Lower leg skin (tissue), 3 donors: ENCODE data around the gene PARP14.

Experiments used
- POLR2A ChIP-seq, 2 donors: fragments of 450-650 bp; IDR thresholded peaks; one replicate each; pipeline ENCODE4 v1.6.1; 2016 to 2017; ENCODE audit warnings: antibody characterized with exemption in 2 of 2, mild to moderate bottlenecking in 1 of 2, moderate library complexity in 1 of 2
- TF ChIP-seq, protein P1 (sequence below), 3 donors: fragments of 450-650 bp; IDR thresholded peaks; one replicate each; pipeline ENCODE4 v1.5.1; 2016; ENCODE audit warnings: antibody characterized with exemption in 3 of 3, mild to moderate bottlenecking in 3 of 3, moderate library complexity in 2 of 3

DNA sequence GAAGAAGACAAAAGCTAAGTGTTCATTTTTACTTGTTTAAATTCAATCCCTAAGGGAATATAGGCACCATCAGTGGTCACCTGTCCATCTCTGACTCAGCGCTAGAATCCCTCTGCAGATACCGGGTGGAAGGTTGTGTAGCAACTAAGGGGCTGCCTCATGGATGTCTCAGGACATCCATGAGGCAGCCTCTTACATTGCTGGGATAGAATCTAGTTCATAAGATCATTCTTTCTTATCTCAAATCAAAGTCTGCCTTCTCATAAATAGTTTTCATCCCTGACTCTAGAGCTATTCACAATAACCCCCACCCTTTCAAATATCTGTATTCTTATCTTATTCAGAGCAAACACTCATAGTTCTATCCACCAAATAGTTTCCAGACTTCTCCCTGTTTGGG is 74.9 kb downstream of the PARP14 start:
- TF ChIP-seq, protein P1, sequence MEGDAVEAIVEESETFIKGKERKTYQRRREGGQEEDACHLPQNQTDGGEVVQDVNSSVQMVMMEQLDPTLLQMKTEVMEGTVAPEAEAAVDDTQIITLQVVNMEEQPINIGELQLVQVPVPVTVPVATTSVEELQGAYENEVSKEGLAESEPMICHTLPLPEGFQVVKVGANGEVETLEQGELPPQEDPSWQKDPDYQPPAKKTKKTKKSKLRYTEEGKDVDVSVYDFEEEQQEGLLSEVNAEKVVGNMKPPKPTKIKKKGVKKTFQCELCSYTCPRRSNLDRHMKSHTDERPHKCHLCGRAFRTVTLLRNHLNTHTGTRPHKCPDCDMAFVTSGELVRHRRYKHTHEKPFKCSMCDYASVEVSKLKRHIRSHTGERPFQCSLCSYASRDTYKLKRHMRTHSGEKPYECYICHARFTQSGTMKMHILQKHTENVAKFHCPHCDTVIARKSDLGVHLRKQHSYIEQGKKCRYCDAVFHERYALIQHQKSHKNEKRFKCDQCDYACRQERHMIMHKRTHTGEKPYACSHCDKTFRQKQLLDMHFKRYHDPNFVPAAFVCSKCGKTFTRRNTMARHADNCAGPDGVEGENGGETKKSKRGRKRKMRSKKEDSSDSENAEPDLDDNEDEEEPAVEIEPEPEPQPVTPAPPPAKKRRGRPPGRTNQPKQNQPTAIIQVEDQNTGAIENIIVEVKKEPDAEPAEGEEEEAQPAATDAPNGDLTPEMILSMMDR (IDR thresholded peaks at IDR 0.05) = no peak
- TF ChIP-seq POLR2A (IDR thresholded peaks at IDR 0.05) = no peak
